Left renal pelvis (tissue), 4 donors: ENCODE measurements around the gene SDF4. TPM values are rescaled to one million over a fixed set of nuclear protein-coding genes. Genes with fewer than 3 reads are reported as not detected.

Experiments used
- DNase-seq, 4 donors: peaks; one replicate each; pipeline ENCODE4 v3.0.0-alpha.2; 2013; ENCODE audit warnings: low read depth in 4 of 4, low spot score in 3 of 4
- polyA plus RNA-seq, 4 donors: library from polyadenylated mRNA; unstranded; fragments of 120-200 nt; gene quantifications; one replicate each; pipeline ENCODE4 v1.2.1, GENCODE V29; 2013; ENCODE audit not compliant: insufficient read length in 4 of 4

The SDF4 gene
- polyA plus RNA-seq: 100 to 1,000 TPM; 120 to 139 (median 128) TPM

- DNase-seq: peak; percentile 86 to 93 (median 92)
These were observed at the start of gene SDF4 for GRCh38 chr1:1231400-1232207. Gene SDF4 (minus strand): TSS chr1:1232001. CDS start chr1:1228772, 3,229 bp downstream.

- DNase-seq: no peak
These were observed 49.1 kb upstream of the SDF4 start for GRCh38 chr1:1280782-1281481.

- no peak for DNase-seq
These were observed 47.2 kb upstream of the SDF4 start for GRCh38 chr1:1279028-1279427.

- DNase-seq: no peak
These were observed 46.8 kb upstream of the SDF4 start for GRCh38 chr1:1278620-1279019.

- DNase-seq: no peak
These were observed 44.0 kb upstream of the SDF4 start for GRCh38 chr1:1275836-1276235.

GRCh38 chr1:1274931-1275431 is 43.2 kb upstream of the SDF4 start:
- no peak for DNase-seq

- DNase-seq: no peak
These were observed 42.6 kb upstream of the SDF4 start for GRCh38 chr1:1274299-1274930.

- peak; percentile 54 to 79 (median 77) for DNase-seq
These were observed 41.9 kb upstream of the SDF4 start, which contains the start of gene UBE2J2 for GRCh38 chr1:1273512-1274298. Gene UBE2J2 (minus strand): TSS chr1:1273854. CDS start chr1:1267992, 5,862 bp downstream.

- no peak for DNase-seq
These were observed 41.4 kb upstream of the SDF4 start for GRCh38 chr1:1273209-1273511.

GRCh38 chr1:1272341-1273208 is 40.8 kb upstream of the SDF4 start:
- no peak for DNase-seq

- no peak for DNase-seq
These were observed 39.0 kb upstream of the SDF4 start for GRCh38 chr1:1270813-1271212.

GRCh38 chr1:1268284-1268682 is 36.5 kb upstream of the SDF4 start:
- DNase-seq: no peak

GRCh38 chr1:1267488-1268283 is 35.9 kb upstream of the SDF4 start:
- no peak for DNase-seq

- no peak for DNase-seq
These were observed 33.1 kb upstream of the SDF4 start for GRCh38 chr1:1264868-1265272.

- no peak for DNase-seq
These were observed 32.2 kb upstream of the SDF4 start for GRCh38 chr1:1264026-1264425.

GRCh38 chr1:1262758-1263157 is 31.0 kb upstream of the SDF4 start:
- DNase-seq: no peak

- no peak for DNase-seq
These were observed 30.3 kb upstream of the SDF4 start for GRCh38 chr1:1262071-1262470.

GRCh38 chr1:1260843-1261560 is 29.2 kb upstream of the SDF4 start:
- no peak for DNase-seq
